ENCODE data around the gene GFY. TPM values are rescaled to one million over a fixed set of nuclear protein-coding genes. Genes with fewer than 3 reads are reported as not detected.
"Not testable (repeated sequence)": the region's sequence is repeated elsewhere in the genome, so short reads cannot be mapped to it uniquely, and the experiment has no call there.

GFY gene
- total RNA-seq, 4 donors from 2014 or later: not detected

DNA sequence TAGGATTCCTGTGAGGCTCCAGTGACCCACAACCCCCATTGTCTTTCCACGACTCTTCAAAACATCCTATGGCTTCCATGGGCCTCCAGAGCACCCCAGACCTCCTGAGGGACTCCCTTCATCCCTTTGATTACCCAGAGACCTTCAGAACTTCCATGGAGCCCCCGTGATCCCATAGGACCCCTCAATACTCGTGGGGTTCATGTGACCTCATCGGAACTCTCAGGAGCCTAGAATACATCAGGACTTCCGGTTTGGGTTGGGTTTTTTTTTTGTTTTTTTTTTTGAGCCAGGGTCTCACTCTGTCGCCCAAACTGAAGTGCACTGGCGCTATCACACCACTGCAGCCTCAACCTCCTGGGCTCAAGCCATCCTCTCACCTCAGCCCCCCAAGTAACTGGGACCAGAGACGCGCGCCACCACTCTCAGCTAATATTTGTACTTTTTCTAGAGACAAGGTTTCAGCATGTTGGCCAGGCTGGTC, 28.6 kb downstream of the GFY start:
- H3K4me1 ChIP-seq: peaks cover 2 to 5% of the 10 kb centered on the region in 2 donors
- intact Hi-C loops (cut with DNase I; ENCODE audit: low total_unique reads): no loop called here
- H3K27me3 ChIP-seq: no peaks in the 10 kb centered on the region
- no peaks in the 10 kb centered on the region for H3K36me3 ChIP-seq
- peak overlapping the region; percentile 52 to 53 for H3K4me3 ChIP-seq
- H3K27ac ChIP-seq: peak overlapping the region; percentile 93 to 99
- H3K9me3 ChIP-seq: no peaks in the 10 kb centered on the region
- DNase-seq: no peak
- TF ChIP-seq POLR2A (IDR thresholded peaks at IDR 0.05): no peak
- TF ChIP-seq, protein P1, sequence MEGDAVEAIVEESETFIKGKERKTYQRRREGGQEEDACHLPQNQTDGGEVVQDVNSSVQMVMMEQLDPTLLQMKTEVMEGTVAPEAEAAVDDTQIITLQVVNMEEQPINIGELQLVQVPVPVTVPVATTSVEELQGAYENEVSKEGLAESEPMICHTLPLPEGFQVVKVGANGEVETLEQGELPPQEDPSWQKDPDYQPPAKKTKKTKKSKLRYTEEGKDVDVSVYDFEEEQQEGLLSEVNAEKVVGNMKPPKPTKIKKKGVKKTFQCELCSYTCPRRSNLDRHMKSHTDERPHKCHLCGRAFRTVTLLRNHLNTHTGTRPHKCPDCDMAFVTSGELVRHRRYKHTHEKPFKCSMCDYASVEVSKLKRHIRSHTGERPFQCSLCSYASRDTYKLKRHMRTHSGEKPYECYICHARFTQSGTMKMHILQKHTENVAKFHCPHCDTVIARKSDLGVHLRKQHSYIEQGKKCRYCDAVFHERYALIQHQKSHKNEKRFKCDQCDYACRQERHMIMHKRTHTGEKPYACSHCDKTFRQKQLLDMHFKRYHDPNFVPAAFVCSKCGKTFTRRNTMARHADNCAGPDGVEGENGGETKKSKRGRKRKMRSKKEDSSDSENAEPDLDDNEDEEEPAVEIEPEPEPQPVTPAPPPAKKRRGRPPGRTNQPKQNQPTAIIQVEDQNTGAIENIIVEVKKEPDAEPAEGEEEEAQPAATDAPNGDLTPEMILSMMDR (IDR thresholded peaks at IDR 0.05): no peak

DNA sequence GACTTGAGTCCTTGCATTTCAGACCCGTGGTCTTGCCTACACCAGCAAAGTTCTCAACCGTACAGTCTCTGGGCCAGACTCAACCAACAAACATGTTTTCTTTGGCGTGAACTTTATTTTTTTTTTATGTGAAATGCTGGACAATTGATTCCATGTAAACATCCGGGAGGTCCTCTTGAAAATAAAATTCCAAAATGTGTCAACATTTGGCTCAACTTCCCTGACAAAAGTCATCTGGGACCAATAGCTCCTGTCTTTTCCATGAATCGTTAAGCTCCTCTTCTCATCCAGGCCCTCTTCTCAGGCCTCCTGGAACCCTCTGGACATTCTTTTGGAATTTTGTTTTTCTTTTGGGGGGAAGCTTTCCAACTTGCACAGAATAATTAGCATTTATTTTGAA, 30.6 kb downstream of the GFY start:
- Histone ChIP-seq H3K9me3 (no peaks in the 10 kb centered on the region), H3K27me3 (no peaks in the 10 kb centered on the region), H3K4me3 (no peak overlapping the region), H3K27ac (peak overlapping the region; percentile 74 to 99), H3K36me3 (no peaks in the 10 kb centered on the region), H3K4me1 (peaks cover 2 to 5% of the 10 kb centered on the region in 2 donors)
- no peak for TF ChIP-seq POLR2A (IDR thresholded peaks at IDR 0.05)
- TF ChIP-seq, protein P1 (IDR thresholded peaks at IDR 0.05): no peak
- intact Hi-C loops (cut with DNase I; ENCODE audit: low total_unique reads): no loop called here
- DNase-seq: no peak

DNA sequence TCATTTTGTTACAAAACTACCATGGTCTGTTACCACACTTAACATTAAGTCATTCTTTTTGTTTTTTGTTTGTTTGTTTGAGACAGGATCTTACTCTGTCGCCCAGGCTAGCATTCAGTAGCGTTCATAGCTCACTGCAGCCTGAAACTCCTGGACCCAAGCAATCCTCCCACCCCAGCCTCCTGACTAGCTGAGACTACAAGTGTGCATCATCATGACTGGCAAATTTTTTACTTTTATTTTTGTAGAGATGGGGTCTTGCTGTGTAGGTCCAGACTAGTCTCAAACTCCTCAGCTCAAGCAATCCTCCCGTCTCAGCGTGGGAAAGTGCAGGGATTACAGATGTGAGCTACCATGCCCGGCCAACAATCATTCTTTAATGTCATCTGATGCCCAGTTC, 31.1 kb downstream of the GFY start:
- Histone ChIP-seq H3K9me3 (no peaks in the 10 kb centered on the region), H3K27ac (peak overlapping the region; percentile 74 to 99), H3K4me1 (peaks cover 2 to 5% of the 10 kb centered on the region in 2 donors), H3K4me3 (no peak overlapping the region), H3K27me3 (no peaks in the 10 kb centered on the region), H3K36me3 (no peaks in the 10 kb centered on the region)
- no peak for DNase-seq
- intact Hi-C loops (cut with DNase I; ENCODE audit: low total_unique reads): no loop called here
- TF ChIP-seq, protein P1 (IDR thresholded peaks at IDR 0.05): no peak
- TF ChIP-seq POLR2A (IDR thresholded peaks at IDR 0.05): no peak

DNA sequence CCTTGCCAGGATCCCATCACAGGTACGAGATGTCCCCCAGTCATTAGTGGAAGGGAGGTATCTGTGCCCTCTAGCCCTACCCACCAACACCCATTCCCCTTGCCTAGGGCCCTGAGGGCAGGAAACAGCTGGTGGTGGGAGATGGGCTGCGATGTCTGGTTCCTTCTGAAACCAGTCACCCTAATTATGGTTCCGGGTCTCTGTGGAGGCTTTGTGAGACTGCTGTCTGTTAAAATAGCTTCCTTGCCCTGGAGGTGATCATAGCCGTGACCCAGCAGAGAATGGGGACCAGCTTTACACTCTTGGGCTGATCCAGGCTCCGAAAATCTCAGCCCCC, 33.3 kb downstream of the GFY start:
- no peak for TF ChIP-seq POLR2A (IDR thresholded peaks at IDR 0.05)
- TF ChIP-seq, protein P1 (IDR thresholded peaks at IDR 0.05): no peak
- no peak overlapping the region for H3K4me3 ChIP-seq
- intact Hi-C loops (cut with DNase I; ENCODE audit: low total_unique reads): no loop called here
- peak overlapping the region; percentile 41 to 99 for H3K27ac ChIP-seq
- H3K4me1 ChIP-seq: peaks cover 2 to 5% of the 10 kb centered on the region in 2 donors
- H3K36me3 ChIP-seq: no peaks in the 10 kb centered on the region
- H3K9me3 ChIP-seq: no peaks in the 10 kb centered on the region
- no peak for DNase-seq
- no peaks in the 10 kb centered on the region for H3K27me3 ChIP-seq

DNA sequence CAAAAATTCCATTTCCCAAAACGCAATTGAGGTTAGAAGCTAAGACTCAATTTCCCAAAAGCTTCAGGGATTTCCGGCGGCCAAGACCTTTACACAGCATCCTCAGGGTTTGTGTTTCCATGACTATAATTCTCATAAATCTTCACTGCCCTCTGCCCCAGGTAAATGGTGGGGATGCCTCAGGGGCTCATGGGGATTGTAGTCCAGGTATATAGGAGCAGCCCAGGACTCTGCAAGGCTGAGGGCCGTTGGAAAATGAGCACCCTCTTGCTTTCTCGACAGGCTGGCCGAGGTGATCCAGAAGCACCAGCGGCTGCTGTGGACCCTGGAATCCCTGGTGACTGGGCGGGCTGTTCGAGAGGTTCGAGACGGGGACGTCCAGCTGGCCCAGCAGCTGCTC, 34.2 kb downstream of the GFY start:
- TF ChIP-seq, protein P1 (IDR thresholded peaks at IDR 0.05): no peak
- TF ChIP-seq POLR2A (IDR thresholded peaks at IDR 0.05): no peak
- H3K4me1 ChIP-seq: peaks cover under 1 to 2% of the 10 kb centered on the region in 2 donors
- intact Hi-C loops (cut with DNase I; ENCODE audit: low total_unique reads): no loop called here

GRCh38 chr19:49461130-49461529, 35.9 kb downstream of the GFY start:
- intact Hi-C loops (cut with DNase I; ENCODE audit: low total_unique reads); H3K27ac ChIP-seq; DNase-seq; H3K9me3 ChIP-seq; H3K36me3 ChIP-seq; H3K27me3 ChIP-seq; H3K4me3 ChIP-seq; H3K4me1 ChIP-seq: not testable (repeated sequence)

More for the DNA sequence above, 34.2 kb downstream of the GFY start:
- H3K27me3 ChIP-seq: no peaks in the 10 kb centered on the region
- no peak for DNase-seq
- no peak overlapping the region for H3K4me3 ChIP-seq
- no peaks in the 10 kb centered on the region for H3K36me3 ChIP-seq
- no peaks in the 10 kb centered on the region for H3K9me3 ChIP-seq
- H3K27ac ChIP-seq: no peak overlapping the region
